GM23338 (cell line): ENCODE measurements around the gene DNAH17.

ENCODE experiments used
- CTCF ChIP-seq, 2 experiments: fragments of 200-600 bp in 1 of 2; sonication (generic) in 1 of 2; conservative IDR thresholded peaks; 2 replicates each; pipeline versions ENCODE4 v1.5.1 to v1.6.1; 2016 to 2017; ENCODE audit warnings: antibody characterized with exemption in 2 of 2, low read depth in 2 of 2, mild to moderate bottlenecking in 2 of 2, moderate library complexity in 1 of 2
- EZH2phosphoT487 ChIP-seq: fragments of 200-600 bp; sonication (generic); IDR thresholded peaks from one replicate; pipeline ENCODE4 v1.8.1; 2018; ENCODE audit warnings: antibody characterized with exemption; ENCODE audit not compliant: unreplicated experiment
- POLR2AphosphoS5 ChIP-seq: IDR thresholded peaks from 2 replicates; pipeline ENCODE4 v1.6.1; 2016; ENCODE audit warnings: antibody characterized with exemption, low read depth
- ZNF462 ChIP-seq: fragments of 250-450 bp; sonication (Bioruptor Pico); IDR thresholded peaks from 2 replicates; pipeline ENCODE4 v1.5.0; 2020; ENCODE audit warnings: mild to moderate bottlenecking, moderate library complexity

GRCh38 chr17:78406920-78407319, 170.3 kb downstream of the DNAH17 start:
- TF ChIP-seq POLR2AphosphoS5 (no peak), ZNF462 (no peak), CTCF (conservative IDR thresholded peaks at IDR 0.05; ENCODE audit: low read depth in 2 of 2) (no peak), EZH2phosphoT487 (no peak)
